HEK293 (cell line): Measurements from ENCODE around the gene GNAT1.
"Not testable (repeated sequence)": the region's sequence is repeated elsewhere in the genome, so short reads cannot be mapped to it uniquely, and the experiment has no call there.

Experiments used
- CTCF ChIA-PET: fragments of 350-600 bp; formaldehyde crosslinking; extraction: SDS; loops from one replicate; lab custom pipeline; 2021; ENCODE audit warnings: antibody characterized with exemption; lab: Yijun Ruan, JAX
- POLR2A ChIA-PET: fragments of 300-600 bp; formaldehyde crosslinking; extraction: SDS; loops from one replicate; lab custom pipeline; 2020; ENCODE audit warnings: antibody characterized with exemption, inconsistent platforms; lab: Yijun Ruan, JAX
- H3K27ac ChIP-seq: fragments of 200-500 bp; sonication (Bioruptor generic); 2 replicates; pipeline ENCODE4 v1.5.1; 2014; ENCODE audit warnings: low read depth, low read length, control low read depth, inconsistent platforms; ENCODE audit errors: extremely low read depth
- H3K36me3 ChIP-seq, 2 experiments: fragments of 200-500 bp in 1 of 2; sonication (Bioruptor generic) in 1 of 2; 1 replicate in 1 of 2; 2 replicates in 1 of 2; pipeline ENCODE4 v1.5.1; 2014 to 2017; ENCODE audit warnings: inconsistent platforms in 2 of 2, low read length in 2 of 2; ENCODE audit not compliant: control insufficient read depth in 2 of 2, insufficient read depth in 1 of 2
- H3K4me1 ChIP-seq: fragments of 200-500 bp; sonication (Bioruptor generic); 2 replicates; pipeline ENCODE4 v1.5.1; 2014; ENCODE audit warnings: mild to moderate bottlenecking, low read length, inconsistent platforms; ENCODE audit not compliant: control insufficient read depth, insufficient read depth
- H3K4me3 ChIP-seq: 2 replicates; pipeline ENCODE4 v1.5.1; 2011; ENCODE audit warnings: low read depth, mild to moderate bottlenecking, control low read depth, low read length, moderate library complexity
- H3K9me3 ChIP-seq: fragments of 200-500 bp; sonication (Bioruptor generic); 2 replicates; pipeline ENCODE4 v1.5.1; 2014; ENCODE audit warnings: low read depth, low read length, inconsistent platforms; ENCODE audit not compliant: control insufficient read depth, insufficient read depth
- GLIS1 ChIP-seq: fragments of 450-650 bp; formaldehyde crosslinking; IDR thresholded peaks from 2 replicates; pipeline ENCODE4 v1.5.1; 2016; ENCODE audit warnings: missing biosample characterization, missing genetic modification characterization
- KLF1 ChIP-seq: fragments of 450-650 bp; formaldehyde crosslinking; IDR thresholded peaks from 2 replicates; pipeline ENCODE4 v1.5.1; 2016; ENCODE audit warnings: missing biosample characterization, missing genetic modification characterization
- TRIM28 ChIP-seq: IDR thresholded peaks from 2 replicates; pipeline ENCODE4 v1.6.1; 2011; ENCODE audit warnings: low read length, control low read depth, borderline replicate concordance
- ZIC2 ChIP-seq: fragments of 450-650 bp; formaldehyde crosslinking; IDR thresholded peaks from 2 replicates; pipeline ENCODE4 v1.5.1; 2016; ENCODE audit warnings: missing biosample characterization, missing genetic modification characterization
- ZNF211 ChIP-seq: fragments of 450-650 bp; formaldehyde crosslinking; IDR thresholded peaks from 2 replicates; pipeline ENCODE4 v1.5.1; 2016; ENCODE audit warnings: low read depth, missing biosample characterization, missing genetic modification characterization
- ZNF416 ChIP-seq: fragments of 450-650 bp; formaldehyde crosslinking; IDR thresholded peaks from 2 replicates; pipeline ENCODE4 v1.5.1; 2016; ENCODE audit warnings: missing biosample characterization, missing genetic modification characterization
- ZNF521 ChIP-seq: fragments of 450-650 bp; formaldehyde crosslinking; IDR thresholded peaks from 2 replicates; pipeline ENCODE4 v1.5.1; 2017; ENCODE audit warnings: missing biosample characterization, mild to moderate bottlenecking, missing genetic modification characterization
- ZNF530 ChIP-seq: fragments of 450-650 bp; formaldehyde crosslinking; IDR thresholded peaks from 2 replicates; pipeline ENCODE4 v1.5.1; 2016; ENCODE audit warnings: low read depth, missing biosample characterization, missing genetic modification characterization
- ZNF549 ChIP-seq: fragments of 450-650 bp; IDR thresholded peaks from 2 replicates; pipeline ENCODE4 v1.5.1; 2018; ENCODE audit warnings: missing biosample characterization, missing genetic modification characterization, mild to moderate bottlenecking, inconsistent platforms, moderate library complexity
- TF ChIP-seq, protein P1 (sequence below): sonication (generic); formaldehyde crosslinking; IDR thresholded peaks from 2 replicates; pipeline ENCODE4 v1.8.1; 2022; ENCODE audit warnings: mild to moderate bottlenecking, moderate library complexity, missing genetic modification reagents
- TF ChIP-seq, protein P2 (sequence below): fragments of 450-650 bp; formaldehyde crosslinking; IDR thresholded peaks from 2 replicates; pipeline ENCODE4 v1.5.1; 2016; ENCODE audit warnings: missing biosample characterization, missing genetic modification characterization
- TF ChIP-seq, protein P3 (sequence below): fragments of 450-650 bp; IDR thresholded peaks from 2 replicates; pipeline ENCODE4 v1.5.1; 2018; ENCODE audit warnings: missing biosample characterization, missing genetic modification characterization
- TF ChIP-seq, protein P4 (sequence below): fragments of 450-650 bp; formaldehyde crosslinking; IDR thresholded peaks from 2 replicates; pipeline ENCODE4 v1.5.1; 2016; ENCODE audit warnings: missing biosample characterization, missing genetic modification characterization

The GNAT1 gene

DNA sequence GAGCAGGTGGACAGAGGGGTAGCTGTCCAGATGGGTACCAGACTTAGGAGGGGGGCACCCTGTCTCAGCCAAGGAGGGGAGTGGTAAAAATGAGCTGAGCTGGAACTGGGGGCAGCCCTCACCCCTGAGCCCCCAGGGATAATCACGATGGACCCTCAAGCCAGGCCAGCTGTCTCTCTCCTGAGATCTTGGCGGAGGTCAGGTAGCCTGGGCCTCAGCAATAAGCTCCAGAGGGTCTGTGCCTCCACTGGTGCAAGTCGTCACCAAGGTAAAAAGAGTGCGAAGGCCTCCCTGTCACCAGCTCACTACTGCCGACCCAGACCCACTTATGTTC, 18.7 kb downstream of the GNAT1 start:
- TF ChIP-seq, protein P1, sequence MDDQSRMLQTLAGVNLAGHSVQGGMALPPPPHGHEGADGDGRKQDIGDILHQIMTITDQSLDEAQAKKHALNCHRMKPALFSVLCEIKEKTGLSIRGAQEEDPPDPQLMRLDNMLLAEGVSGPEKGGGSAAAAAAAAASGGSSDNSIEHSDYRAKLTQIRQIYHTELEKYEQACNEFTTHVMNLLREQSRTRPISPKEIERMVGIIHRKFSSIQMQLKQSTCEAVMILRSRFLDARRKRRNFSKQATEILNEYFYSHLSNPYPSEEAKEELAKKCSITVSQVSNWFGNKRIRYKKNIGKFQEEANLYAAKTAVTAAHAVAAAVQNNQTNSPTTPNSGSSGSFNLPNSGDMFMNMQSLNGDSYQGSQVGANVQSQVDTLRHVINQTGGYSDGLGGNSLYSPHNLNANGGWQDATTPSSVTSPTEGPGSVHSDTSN = no peak
- TF ChIP-seq ZNF549 (tag by site-specific recombination) (no peak), ZNF521 (tag by site-specific recombination) (no peak), ZNF530 (tag by site-specific recombination) (no peak), KLF1 (tag by site-specific recombination) (no peak), ZNF211 (tag by site-specific recombination) (no peak)
- TF ChIP-seq, protein P2, sequence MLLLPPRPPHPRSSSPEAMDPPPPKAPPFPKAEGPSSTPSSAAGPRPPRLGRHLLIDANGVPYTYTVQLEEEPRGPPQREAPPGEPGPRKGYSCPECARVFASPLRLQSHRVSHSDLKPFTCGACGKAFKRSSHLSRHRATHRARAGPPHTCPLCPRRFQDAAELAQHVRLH (tag by site-specific recombination) = no peak
- TF ChIP-seq, protein P3, sequence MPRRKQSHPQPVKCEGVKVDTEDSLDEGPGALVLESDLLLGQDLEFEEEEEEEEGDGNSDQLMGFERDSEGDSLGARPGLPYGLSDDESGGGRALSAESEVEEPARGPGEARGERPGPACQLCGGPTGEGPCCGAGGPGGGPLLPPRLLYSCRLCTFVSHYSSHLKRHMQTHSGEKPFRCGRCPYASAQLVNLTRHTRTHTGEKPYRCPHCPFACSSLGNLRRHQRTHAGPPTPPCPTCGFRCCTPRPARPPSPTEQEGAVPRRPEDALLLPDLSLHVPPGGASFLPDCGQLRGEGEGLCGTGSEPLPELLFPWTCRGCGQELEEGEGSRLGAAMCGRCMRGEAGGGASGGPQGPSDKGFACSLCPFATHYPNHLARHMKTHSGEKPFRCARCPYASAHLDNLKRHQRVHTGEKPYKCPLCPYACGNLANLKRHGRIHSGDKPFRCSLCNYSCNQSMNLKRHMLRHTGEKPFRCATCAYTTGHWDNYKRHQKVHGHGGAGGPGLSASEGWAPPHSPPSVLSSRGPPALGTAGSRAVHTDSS (tag by site-specific recombination) = no peak
- TF ChIP-seq, all 188 proteins: peak for 0
- Histone ChIP-seq H3K36me3 (no peaks in the 10 kb centered on the region), H3K4me3 (no peak overlapping the region), H3K27ac (no peak overlapping the region), H3K4me1 (no peaks in the 10 kb centered on the region), H3K9me3 (no peaks in the 10 kb centered on the region)
- POLR2A ChIA-PET = no interaction called here
- CTCF ChIA-PET = interaction anchor here (0.6 to 4.0 kb wide), 5 partner anchors 9 to 89 kb away, joined by 3 to 15 read pairs (median 4); no protein-coding TSS in a partner anchor

DNA sequence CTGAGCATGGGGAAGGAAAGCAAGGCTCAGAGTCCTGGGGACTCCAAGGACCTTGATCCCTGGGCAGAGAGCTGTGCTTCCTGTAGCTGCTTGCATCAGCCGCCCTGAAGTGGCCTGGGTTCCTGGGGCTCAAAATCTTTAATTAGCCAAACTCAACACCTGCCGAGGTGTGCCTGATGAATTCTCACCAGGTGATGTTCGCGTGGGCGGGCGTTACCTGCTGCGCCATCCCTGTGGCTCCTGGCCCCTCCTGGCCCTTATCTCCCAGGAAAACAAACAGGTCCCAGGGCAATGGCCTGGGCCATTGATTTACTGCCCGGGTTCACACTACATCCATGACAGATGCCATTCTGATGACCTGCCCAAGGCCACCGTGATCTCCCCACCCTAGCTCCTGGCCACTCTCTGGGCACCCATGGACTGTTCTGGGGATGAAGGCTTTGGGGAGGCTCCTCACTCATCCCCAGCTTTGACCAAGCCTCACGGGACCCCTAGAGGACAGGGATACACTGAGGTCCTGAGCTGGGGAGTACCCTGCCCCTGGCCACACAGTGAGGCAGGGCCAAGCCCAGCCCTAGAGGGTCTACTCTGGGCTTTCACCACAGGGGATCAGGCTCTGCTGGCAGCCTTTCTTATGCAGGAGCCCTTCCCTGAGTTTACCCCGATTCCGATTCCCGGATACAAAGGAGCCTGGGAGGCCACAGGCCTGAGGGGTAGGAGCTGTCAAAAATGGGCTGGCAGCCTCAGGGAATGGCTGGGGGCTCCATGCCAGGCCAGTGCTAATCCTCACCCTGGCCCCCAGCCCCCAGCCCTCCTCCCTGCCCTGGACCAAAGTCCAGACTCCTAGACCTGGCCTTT, 19.3 kb downstream of the GNAT1 start:
- H3K4me1 ChIP-seq = no peaks in the 10 kb centered on the region
- TF ChIP-seq ZNF416 (tag by site-specific recombination) (no peak), ZIC2 (tag by site-specific recombination) (peak; percentile 59), TRIM28 (no peak)
- no peaks in the 10 kb centered on the region for H3K36me3 ChIP-seq
- POLR2A ChIA-PET = interaction anchor here (0.8 kb wide), 1 partner anchor 90 kb away, joined by 12 read pairs; no protein-coding TSS in a partner anchor
- no peak overlapping the region for H3K4me3 ChIP-seq
- H3K27ac ChIP-seq = no peak overlapping the region
- CTCF ChIA-PET = interaction anchor here (0.6 to 17.6 kb wide), 6 partner anchors 9 to 88 kb away, joined by 3 to 237 read pairs (median 6); partner anchors contain the start of gene GNAT1
- H3K9me3 ChIP-seq = no peaks in the 10 kb centered on the region

DNA sequence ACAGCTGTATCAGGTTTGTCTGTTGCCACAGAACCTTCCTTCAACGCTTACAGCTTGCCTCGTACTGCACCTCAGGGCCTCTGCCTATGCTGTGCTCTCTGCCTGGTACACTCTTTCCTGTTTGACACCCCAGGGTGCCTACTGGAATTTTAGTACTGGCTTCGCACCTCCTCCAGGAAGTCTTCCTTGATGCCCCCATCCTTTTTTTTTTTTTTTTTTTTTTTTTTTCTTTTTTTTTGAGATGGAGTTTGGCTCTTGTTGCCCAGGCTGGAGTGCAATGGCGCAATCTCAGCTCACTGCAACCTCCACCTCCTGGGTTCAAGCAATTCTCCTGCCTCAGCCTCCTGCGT, 19.9 kb downstream of the GNAT1 start:
- ChIA-PET POLR2A (interaction anchor here (0.8 kb wide), 1 partner anchor 91 kb away, joined by 12 read pairs; no protein-coding TSS in a partner anchor), CTCF (interaction anchor here (4.0 to 17.6 kb wide), 2 partner anchors 14 to 18 kb away, joined by 15 to 237 read pairs; partner anchors contain the start of gene GNAT1)
- H3K4me1 ChIP-seq, H3K9me3 ChIP-seq, H3K36me3 ChIP-seq, H3K27ac ChIP-seq, H3K4me3 ChIP-seq: not testable (repeated sequence)
- TF ChIP-seq, protein P4, sequence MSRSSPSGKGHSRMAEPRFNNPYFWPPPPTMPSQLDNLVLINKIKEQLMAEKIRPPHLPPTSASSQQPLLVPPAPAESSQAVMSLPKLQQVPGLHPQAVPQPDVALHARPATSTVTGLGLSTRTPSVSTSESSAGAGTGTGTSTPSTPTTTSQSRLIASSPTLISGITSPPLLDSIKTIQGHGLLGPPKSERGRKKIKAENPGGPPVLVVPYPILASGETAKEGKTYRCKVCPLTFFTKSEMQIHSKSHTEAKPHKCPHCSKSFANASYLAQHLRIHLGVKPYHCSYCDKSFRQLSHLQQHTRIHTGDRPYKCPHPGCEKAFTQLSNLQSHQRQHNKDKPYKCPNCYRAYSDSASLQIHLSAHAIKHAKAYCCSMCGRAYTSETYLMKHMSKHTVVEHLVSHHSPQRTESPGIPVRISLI (tag by site-specific recombination) = peak; percentile 71; the same call in 1 of the 2 replicates

DNA sequence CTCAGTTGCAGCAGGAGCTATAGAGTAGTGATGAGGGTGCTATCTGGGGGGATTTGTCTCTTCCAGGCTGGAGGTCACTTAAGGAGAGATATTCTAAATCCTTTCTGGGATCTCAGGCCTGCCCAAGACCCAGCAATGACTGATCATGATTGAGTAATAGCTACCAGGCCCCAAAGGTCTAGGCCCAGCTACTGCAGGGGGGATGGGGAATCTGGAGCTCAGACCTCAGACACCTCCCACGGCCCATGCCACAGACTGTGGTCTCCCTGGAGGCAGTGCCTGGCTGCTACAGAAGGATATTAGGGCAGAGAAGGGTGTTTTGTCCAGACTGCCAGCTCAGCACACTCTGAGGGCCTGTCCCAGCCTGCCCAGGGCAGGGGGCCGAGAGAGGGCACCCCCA, 20.5 kb downstream of the GNAT1 start:
- CTCF ChIA-PET = interaction anchor here (0.7 to 17.6 kb wide), 2 partner anchors 19 to 81 kb away, joined by 3 to 237 read pairs; partner anchors contain the start of gene GNAT1
- H3K36me3 ChIP-seq = no peaks in the 10 kb centered on the region
- H3K9me3 ChIP-seq = no peaks in the 10 kb centered on the region
- H3K27ac ChIP-seq = no peak overlapping the region
- POLR2A ChIA-PET = no interaction called here
- no peak overlapping the region for H3K4me3 ChIP-seq
- no peaks in the 10 kb centered on the region for H3K4me1 ChIP-seq
- peak; percentile 39 for TF ChIP-seq GLIS1 (tag by site-specific recombination)
- TF ChIP-seq, protein P2 (tag by site-specific recombination) = no peak
